ENCODE measurements around the gene PIF1. TPM values are rescaled to one million over a fixed set of nuclear protein-coding genes. Genes with fewer than 3 reads are reported as not detected.

Gene PIF1
- total RNA-seq, 1 experiment from 2014 or later: 100 TPM

Other genes with a start within 250 kb of the PIF1 start
- gene RBPMS2, start 50.1 kb downstream of the PIF1 start, total RNA-seq (2014; rRNA removed; shearing (Covaris generic)): 8.5 and 9.4 TPM in 2 replicates
- gene PLEKHO2, start 16.3 kb upstream of the PIF1 start, total RNA-seq (2014; rRNA removed; shearing (Covaris generic)): 14.5 and 17.0 TPM in 2 replicates
- 4.8 and 4.9 TPM in 2 replicates for gene ANKDD1A, start 86.3 kb upstream of the PIF1 start, total RNA-seq (2014; rRNA removed; shearing (Covaris generic))
- 53.2 and 59.9 TPM in 2 replicates for gene SPG21, start 164.3 kb upstream of the PIF1 start, total RNA-seq (2014; rRNA removed; shearing (Covaris generic))
- 28.2 and 32.3 TPM in 2 replicates for gene MTFMT, start 204.0 kb upstream of the PIF1 start, total RNA-seq (2014; rRNA removed; shearing (Covaris generic))
- not detected in 2 replicates for gene SLC51B, start 219.7 kb upstream of the PIF1 start, total RNA-seq (2014; rRNA removed; shearing (Covaris generic))
- gene RASL12, start 242.3 kb upstream of the PIF1 start, total RNA-seq (2014; rRNA removed; shearing (Covaris generic)): 20.9 and 22.1 TPM in 2 replicates